K562 (cell line): ENCODE data around the gene HCN3. TPM values are rescaled to one million over a fixed set of nuclear protein-coding genes. Genes with fewer than 3 reads are reported as not detected.

Source experiments
- HMBOX1 ChIP-seq: sonication (generic); IDR thresholded peaks from 2 replicates; pipeline ENCODE4 v1.6.1; 2016
- HNRNPL ChIP-seq: fragments of 200-400 bp; formaldehyde crosslinking; IDR thresholded peaks from 2 replicates; pipeline ENCODE4 v1.6.1; 2017; ENCODE audit warnings: low read depth, mild to moderate bottlenecking, low read length
- ILK ChIP-seq: fragments of 450-650 bp; IDR thresholded peaks from 2 replicates; pipeline ENCODE4 v1.6.1; 2016; ENCODE audit warnings: missing genetic modification characterization, low read depth, mild to moderate bottlenecking, missing compliant biosample characterization, moderate library complexity, borderline replicate concordance
- IRF9 ChIP-seq: fragments of 450-650 bp; IDR thresholded peaks from 2 replicates; pipeline ENCODE4 v1.6.1; 2016; ENCODE audit warnings: missing biosample characterization, missing genetic modification characterization
- MBD2 ChIP-seq: sonication (generic); IDR thresholded peaks from 2 replicates; pipeline ENCODE4 v1.6.1; 2016; ENCODE audit warnings: low read depth, borderline replicate concordance
- NR2C1 ChIP-seq, 2 experiments: fragments of 450-650 bp; IDR thresholded peaks; 2 replicates each; pipeline ENCODE4 v1.6.1; 2017; ENCODE audit warnings: mild to moderate bottlenecking in 2 of 2, antibody characterized with exemption in 1 of 2, inconsistent platforms in 1 of 2, missing compliant biosample characterization in 1 of 2, missing genetic modification characterization in 1 of 2
- PRPF4 ChIP-seq: fragments of 200-400 bp; formaldehyde crosslinking; IDR thresholded peaks from one replicate; pipeline ENCODE4 v1.6.1; 2017; ENCODE audit warnings: low read length, low read depth, mild to moderate bottlenecking; ENCODE audit not compliant: insufficient read depth, poor library complexity, severe bottlenecking
- SIN3B ChIP-seq: fragments of 450-650 bp; IDR thresholded peaks from 2 replicates; pipeline ENCODE4 v1.6.1; 2017; ENCODE audit warnings: low read depth, mild to moderate bottlenecking, moderate library complexity
- TAF15 ChIP-seq: fragments of 200-400 bp; formaldehyde crosslinking; IDR thresholded peaks from 2 replicates; pipeline ENCODE4 v1.6.1; 2017; ENCODE audit warnings: mild to moderate bottlenecking, low read depth, low read length, moderate library complexity
- ZNF3 ChIP-seq: fragments of 250-450 bp; sonication (Bioruptor Pico); IDR thresholded peaks from 2 replicates; pipeline ENCODE4 v1.5.0; 2021; ENCODE audit warnings: mild to moderate bottlenecking, moderate library complexity
- polyA plus RNA-seq, 8 experiments: library from polyadenylated mRNA; depleted of rRNA in 4 of 8; stranded (reverse) in 5 of 8; unstranded in 3 of 8; fragments of >200 nt; fragmentation: Nextera tagmentation in 2 of 8; fragmentation: Illumina TruSeq in 1 of 8; extraction: Ambion mirVana in 2 of 8; extraction: Trizol in 1 of 8; gene quantifications; 2 replicates each; pipeline versions ENCODE4 v1.2.1 to v1.2.3, GENCODE V29; 2011 to 2014; ENCODE audit warnings: inconsistent platforms in 1 of 8, missing spikeins in 1 of 8
- total RNA-seq, 7 experiments: library from RNA; depleted of rRNA in 6 of 7; stranded (reverse); fragments of >200 nt in 6 of 7; fragmentation: Illumina TruSeq in 2 of 7; extraction: Trizol in 2 of 7; gene quantifications; 2 replicates each; pipeline versions ENCODE4 v1.2.1 to v1.2.3, GENCODE V29; 2011 to 2021; ENCODE audit warnings: low replicate concordance in 1 of 7
- TF ChIP-seq, protein P1 (sequence below): fragments of 200-600 bp; sonication (generic); IDR thresholded peaks from one replicate; pipeline ENCODE4 v1.6.1; 2012; ENCODE audit warnings: mild to moderate bottlenecking, low read depth, low read length, inconsistent platforms
- TF ChIP-seq, protein P2 (sequence below): sonication (generic); formaldehyde crosslinking; IDR thresholded peaks from 2 replicates; pipeline ENCODE4 v1.8.0; 2022; ENCODE audit warnings: mild to moderate bottlenecking, missing genetic modification reagents

Gene HCN3
- total and polyA plus RNA-seq, 9 of the 15 experiments (the other 6 are each of a cell fraction or from before 2014, with no cell fraction given) = 0.91 to 9.7 (median 3.9) TPM

GRCh38 chr1:155261852-155262673, 15.2 kb upstream of the HCN3 start, which contains the start of gene SCAMP3 (continued):
- TF ChIP-seq NR2C1 (IDR thresholded peaks at IDR 0.05) = no peak
- peak; percentile 60; the same call in 1 of the 2 replicates for TF ChIP-seq NR2C1 (tag; IDR thresholded peaks at IDR 0.05)
- TF ChIP-seq IRF9 (tag) = no peak
- TF ChIP-seq PRPF4 = no peak
- no peak for TF ChIP-seq HNRNPL
- no peak; the same call in 1 of the 2 replicates for TF ChIP-seq ZNF3 (CRISPR knock-in tag)
- no peak for TF ChIP-seq HMBOX1
- no peak for TF ChIP-seq ILK (tag)
- no peak; the same call in 1 of the 2 replicates for TF ChIP-seq SIN3B
- peak; percentile 65; the same call in 1 of the 2 replicates for TF ChIP-seq TAF15
- TF ChIP-seq, protein P1, sequence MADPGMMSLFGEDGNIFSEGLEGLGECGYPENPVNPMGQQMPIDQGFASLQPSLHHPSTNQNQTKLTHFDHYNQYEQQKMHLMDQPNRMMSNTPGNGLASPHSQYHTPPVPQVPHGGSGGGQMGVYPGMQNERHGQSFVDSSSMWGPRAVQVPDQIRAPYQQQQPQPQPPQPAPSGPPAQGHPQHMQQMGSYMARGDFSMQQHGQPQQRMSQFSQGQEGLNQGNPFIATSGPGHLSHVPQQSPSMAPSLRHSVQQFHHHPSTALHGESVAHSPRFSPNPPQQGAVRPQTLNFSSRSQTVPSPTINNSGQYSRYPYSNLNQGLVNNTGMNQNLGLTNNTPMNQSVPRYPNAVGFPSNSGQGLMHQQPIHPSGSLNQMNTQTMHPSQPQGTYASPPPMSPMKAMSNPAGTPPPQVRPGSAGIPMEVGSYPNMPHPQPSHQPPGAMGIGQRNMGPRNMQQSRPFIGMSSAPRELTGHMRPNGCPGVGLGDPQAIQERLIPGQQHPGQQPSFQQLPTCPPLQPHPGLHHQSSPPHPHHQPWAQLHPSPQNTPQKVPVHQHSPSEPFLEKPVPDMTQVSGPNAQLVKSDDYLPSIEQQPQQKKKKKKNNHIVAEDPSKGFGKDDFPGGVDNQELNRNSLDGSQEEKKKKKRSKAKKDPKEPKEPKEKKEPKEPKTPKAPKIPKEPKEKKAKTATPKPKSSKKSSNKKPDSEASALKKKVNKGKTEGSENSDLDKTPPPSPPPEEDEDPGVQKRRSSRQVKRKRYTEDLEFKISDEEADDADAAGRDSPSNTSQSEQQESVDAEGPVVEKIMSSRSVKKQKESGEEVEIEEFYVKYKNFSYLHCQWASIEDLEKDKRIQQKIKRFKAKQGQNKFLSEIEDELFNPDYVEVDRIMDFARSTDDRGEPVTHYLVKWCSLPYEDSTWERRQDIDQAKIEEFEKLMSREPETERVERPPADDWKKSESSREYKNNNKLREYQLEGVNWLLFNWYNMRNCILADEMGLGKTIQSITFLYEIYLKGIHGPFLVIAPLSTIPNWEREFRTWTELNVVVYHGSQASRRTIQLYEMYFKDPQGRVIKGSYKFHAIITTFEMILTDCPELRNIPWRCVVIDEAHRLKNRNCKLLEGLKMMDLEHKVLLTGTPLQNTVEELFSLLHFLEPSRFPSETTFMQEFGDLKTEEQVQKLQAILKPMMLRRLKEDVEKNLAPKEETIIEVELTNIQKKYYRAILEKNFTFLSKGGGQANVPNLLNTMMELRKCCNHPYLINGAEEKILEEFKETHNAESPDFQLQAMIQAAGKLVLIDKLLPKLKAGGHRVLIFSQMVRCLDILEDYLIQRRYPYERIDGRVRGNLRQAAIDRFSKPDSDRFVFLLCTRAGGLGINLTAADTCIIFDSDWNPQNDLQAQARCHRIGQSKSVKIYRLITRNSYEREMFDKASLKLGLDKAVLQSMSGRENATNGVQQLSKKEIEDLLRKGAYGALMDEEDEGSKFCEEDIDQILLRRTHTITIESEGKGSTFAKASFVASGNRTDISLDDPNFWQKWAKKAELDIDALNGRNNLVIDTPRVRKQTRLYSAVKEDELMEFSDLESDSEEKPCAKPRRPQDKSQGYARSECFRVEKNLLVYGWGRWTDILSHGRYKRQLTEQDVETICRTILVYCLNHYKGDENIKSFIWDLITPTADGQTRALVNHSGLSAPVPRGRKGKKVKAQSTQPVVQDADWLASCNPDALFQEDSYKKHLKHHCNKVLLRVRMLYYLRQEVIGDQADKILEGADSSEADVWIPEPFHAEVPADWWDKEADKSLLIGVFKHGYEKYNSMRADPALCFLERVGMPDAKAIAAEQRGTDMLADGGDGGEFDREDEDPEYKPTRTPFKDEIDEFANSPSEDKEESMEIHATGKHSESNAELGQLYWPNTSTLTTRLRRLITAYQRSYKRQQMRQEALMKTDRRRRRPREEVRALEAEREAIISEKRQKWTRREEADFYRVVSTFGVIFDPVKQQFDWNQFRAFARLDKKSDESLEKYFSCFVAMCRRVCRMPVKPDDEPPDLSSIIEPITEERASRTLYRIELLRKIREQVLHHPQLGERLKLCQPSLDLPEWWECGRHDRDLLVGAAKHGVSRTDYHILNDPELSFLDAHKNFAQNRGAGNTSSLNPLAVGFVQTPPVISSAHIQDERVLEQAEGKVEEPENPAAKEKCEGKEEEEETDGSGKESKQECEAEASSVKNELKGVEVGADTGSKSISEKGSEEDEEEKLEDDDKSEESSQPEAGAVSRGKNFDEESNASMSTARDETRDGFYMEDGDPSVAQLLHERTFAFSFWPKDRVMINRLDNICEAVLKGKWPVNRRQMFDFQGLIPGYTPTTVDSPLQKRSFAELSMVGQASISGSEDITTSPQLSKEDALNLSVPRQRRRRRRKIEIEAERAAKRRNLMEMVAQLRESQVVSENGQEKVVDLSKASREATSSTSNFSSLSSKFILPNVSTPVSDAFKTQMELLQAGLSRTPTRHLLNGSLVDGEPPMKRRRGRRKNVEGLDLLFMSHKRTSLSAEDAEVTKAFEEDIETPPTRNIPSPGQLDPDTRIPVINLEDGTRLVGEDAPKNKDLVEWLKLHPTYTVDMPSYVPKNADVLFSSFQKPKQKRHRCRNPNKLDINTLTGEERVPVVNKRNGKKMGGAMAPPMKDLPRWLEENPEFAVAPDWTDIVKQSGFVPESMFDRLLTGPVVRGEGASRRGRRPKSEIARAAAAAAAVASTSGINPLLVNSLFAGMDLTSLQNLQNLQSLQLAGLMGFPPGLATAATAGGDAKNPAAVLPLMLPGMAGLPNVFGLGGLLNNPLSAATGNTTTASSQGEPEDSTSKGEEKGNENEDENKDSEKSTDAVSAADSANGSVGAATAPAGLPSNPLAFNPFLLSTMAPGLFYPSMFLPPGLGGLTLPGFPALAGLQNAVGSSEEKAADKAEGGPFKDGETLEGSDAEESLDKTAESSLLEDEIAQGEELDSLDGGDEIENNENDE = no peak
- peak; percentile 86 for TF ChIP-seq MBD2
- TF ChIP-seq, protein P2, sequence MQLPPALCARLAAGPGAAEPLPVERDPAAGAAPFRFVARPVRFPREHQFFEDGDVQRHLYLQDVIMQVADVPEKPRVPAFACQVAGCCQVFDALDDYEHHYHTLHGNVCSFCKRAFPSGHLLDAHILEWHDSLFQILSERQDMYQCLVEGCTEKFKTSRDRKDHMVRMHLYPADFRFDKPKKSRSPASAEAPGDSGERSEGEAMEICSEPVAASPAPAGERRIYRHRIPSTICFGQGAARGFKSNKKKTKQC (CRISPR knock-in tag) = peak; percentile 69; the same call in 1 of the 2 replicates
